ENCODE measurements around the gene NOL7.

The NOL7 gene

DNA sequence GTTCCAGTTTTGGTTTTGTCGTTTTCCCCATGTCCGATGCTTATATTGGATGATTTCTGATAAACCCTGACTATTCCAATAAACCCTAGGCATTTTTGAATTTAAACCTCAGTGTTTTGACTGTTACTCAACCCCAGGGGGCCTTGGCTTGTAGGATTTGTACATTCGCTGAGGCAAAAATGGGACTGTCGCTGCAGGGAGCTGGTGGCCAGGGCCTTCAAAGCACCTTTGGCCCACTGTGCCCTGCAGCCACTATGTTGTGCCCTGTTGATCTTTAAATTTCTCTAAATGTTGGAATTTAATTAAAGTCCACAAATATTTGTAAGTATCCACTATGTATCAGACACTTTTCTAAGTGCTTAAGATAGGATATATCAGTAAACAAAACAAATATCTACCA lies 9.5 kb upstream of the NOL7 start:
- no peak overlapping the region for H3K27ac ChIP-seq (ENCODE audit: low read depth, low read length, poor library complexity, severe bottlenecking)
- TF ChIP-seq EZH2 (IDR thresholded peaks at IDR 0.05; ENCODE audit: borderline replicate concordance, low read length), result no peak
- TF ChIP-seq, protein P1, sequence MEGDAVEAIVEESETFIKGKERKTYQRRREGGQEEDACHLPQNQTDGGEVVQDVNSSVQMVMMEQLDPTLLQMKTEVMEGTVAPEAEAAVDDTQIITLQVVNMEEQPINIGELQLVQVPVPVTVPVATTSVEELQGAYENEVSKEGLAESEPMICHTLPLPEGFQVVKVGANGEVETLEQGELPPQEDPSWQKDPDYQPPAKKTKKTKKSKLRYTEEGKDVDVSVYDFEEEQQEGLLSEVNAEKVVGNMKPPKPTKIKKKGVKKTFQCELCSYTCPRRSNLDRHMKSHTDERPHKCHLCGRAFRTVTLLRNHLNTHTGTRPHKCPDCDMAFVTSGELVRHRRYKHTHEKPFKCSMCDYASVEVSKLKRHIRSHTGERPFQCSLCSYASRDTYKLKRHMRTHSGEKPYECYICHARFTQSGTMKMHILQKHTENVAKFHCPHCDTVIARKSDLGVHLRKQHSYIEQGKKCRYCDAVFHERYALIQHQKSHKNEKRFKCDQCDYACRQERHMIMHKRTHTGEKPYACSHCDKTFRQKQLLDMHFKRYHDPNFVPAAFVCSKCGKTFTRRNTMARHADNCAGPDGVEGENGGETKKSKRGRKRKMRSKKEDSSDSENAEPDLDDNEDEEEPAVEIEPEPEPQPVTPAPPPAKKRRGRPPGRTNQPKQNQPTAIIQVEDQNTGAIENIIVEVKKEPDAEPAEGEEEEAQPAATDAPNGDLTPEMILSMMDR (IDR thresholded peaks at IDR 0.05; ENCODE audit: low read length), result no peak
- H3K27me3 ChIP-seq (ENCODE audit: insufficient read depth, low read length), result no peaks in the 10 kb centered on the region
- no peaks in the 10 kb centered on the region for H3K79me2 ChIP-seq (ENCODE audit: insufficient read depth, low read length)
- H3K9me3 ChIP-seq (ENCODE audit: low read length), result peaks cover 3% of the 10 kb centered on the region; the same call in 1 of the 2 replicates
- peaks cover 28% of the 10 kb centered on the region for H3K36me3 ChIP-seq (ENCODE audit: insufficient read depth, low read length)
- H3K9me2 ChIP-seq (ENCODE audit: low read depth, low read length), result no peaks in the 10 kb centered on the region
- no peak overlapping the region for H3K9ac ChIP-seq (ENCODE audit: low read length)
- no peaks in the 10 kb centered on the region for H3F3A ChIP-seq (ENCODE audit: insufficient read depth, low read length)
- no peaks in the 10 kb centered on the region for H4K20me1 ChIP-seq (ENCODE audit: insufficient read depth, low read length)
- H2AFZ ChIP-seq (ENCODE audit: low read length), result no peak overlapping the region
- H3K4me2 ChIP-seq (ENCODE audit: low read length), result no peak overlapping the region
- H3K4me1 ChIP-seq (ENCODE audit: insufficient read depth, low read length, severe bottlenecking), result peaks cover 2% of the 10 kb centered on the region
- no peak overlapping the region for H3K4me3 ChIP-seq (ENCODE audit: low read depth, low read length, poor library complexity, severe bottlenecking)

DNA sequence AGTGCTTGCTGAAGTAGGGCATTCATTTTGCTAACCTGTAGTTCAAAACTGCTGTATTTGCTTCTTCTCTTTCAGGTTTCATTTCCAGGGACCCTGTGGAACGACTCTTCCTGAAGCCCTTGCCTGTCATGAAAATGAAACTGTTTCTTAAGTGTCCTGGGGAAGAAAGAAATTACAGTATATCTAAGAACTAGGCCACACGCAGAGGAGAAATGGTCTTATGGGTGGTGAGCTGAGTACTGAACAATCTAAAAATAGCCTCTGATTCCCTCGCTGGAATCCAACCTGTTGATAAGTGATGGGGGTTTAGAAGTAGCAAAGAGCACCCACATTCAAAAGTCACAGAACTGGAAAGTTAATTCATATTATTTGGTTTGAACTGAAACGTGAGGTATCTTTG lies 3.4 kb upstream of the NOL7 start:
- peaks cover 48% of the 10 kb centered on the region for H3K4me1 ChIP-seq (ENCODE audit: insufficient read depth, low read length, severe bottlenecking)
- no peaks in the 10 kb centered on the region for H3K9me3 ChIP-seq (ENCODE audit: low read length)
- H3K79me2 ChIP-seq (ENCODE audit: insufficient read depth, low read length), result peaks cover 13% of the 10 kb centered on the region
- H3K27ac ChIP-seq (ENCODE audit: low read depth, low read length, poor library complexity, severe bottlenecking), result peak overlapping the region; percentile 80
- peak overlapping the region; percentile 56 for H3K4me2 ChIP-seq (ENCODE audit: low read length)
- H2AFZ ChIP-seq (ENCODE audit: low read length), result 0 out of 2 replicates have a peak overlapping the region, but pooled peaks have one; percentile 24
- H3K4me3 ChIP-seq (ENCODE audit: low read depth, low read length, poor library complexity, severe bottlenecking), result peak overlapping the region; percentile 19
- H4K20me1 ChIP-seq (ENCODE audit: insufficient read depth, low read length), result no peaks in the 10 kb centered on the region
- peaks cover 6% of the 10 kb centered on the region; the same call in 1 of the 2 replicates for H3F3A ChIP-seq (ENCODE audit: insufficient read depth, low read length)
- no peaks in the 10 kb centered on the region for H3K9me2 ChIP-seq (ENCODE audit: low read depth, low read length)
- H3K36me3 ChIP-seq (ENCODE audit: insufficient read depth, low read length), result peaks cover 4% of the 10 kb centered on the region; the same call in 1 of the 2 replicates
- TF ChIP-seq, protein P1 (IDR thresholded peaks at IDR 0.05; ENCODE audit: low read length), result no peak
- no peak for TF ChIP-seq EZH2 (IDR thresholded peaks at IDR 0.05; ENCODE audit: borderline replicate concordance, low read length)
- no peaks in the 10 kb centered on the region for H3K27me3 ChIP-seq (ENCODE audit: insufficient read depth, low read length)
- H3K9ac ChIP-seq (ENCODE audit: low read length), result peak overlapping the region; percentile 44; the same call in 1 of the 2 replicates

DNA sequence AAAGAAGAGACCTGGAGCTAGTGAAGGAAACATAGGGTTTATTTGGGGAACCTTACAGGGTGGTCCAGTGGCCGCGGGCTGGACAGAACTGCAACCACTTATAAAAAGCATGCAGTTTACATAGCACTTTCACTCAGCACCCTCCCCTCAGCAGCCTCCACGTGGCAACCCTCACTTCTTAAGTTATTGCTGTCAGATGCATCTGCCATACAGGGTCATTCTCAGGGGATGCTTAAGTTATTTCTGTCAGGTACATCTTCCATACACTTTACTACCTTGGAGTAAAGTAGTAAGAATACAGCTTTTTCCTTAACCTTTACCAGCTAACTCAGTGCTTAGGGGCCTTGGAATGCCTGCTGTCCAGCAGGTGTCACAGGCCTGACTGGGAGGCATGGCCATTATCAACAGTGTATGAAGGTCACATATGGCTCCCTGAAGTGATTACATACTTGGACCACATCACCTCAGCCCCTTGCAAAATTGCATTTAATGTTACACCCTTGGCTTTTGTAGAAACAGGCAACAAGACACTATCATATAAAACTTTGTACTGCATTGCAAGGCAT lies 2.0 kb upstream of the NOL7 start:
- no peaks in the 10 kb centered on the region for H3K9me2 ChIP-seq (ENCODE audit: low read depth, low read length)
- H3K4me2 ChIP-seq (ENCODE audit: low read length), result peak overlapping the region; percentile 95
- H3K36me3 ChIP-seq (ENCODE audit: insufficient read depth, low read length), result peaks cover 16% of the 10 kb centered on the region
- H3K4me1 ChIP-seq (ENCODE audit: insufficient read depth, low read length, severe bottlenecking), result peaks cover 57% of the 10 kb centered on the region
- H3K9me3 ChIP-seq (ENCODE audit: low read length), result no peaks in the 10 kb centered on the region
- no peaks in the 10 kb centered on the region for H4K20me1 ChIP-seq (ENCODE audit: insufficient read depth, low read length)
- no peaks in the 10 kb centered on the region for H3K27me3 ChIP-seq (ENCODE audit: insufficient read depth, low read length)
- H3K4me3 ChIP-seq (ENCODE audit: low read depth, low read length, poor library complexity, severe bottlenecking), result peak overlapping the region; percentile 95
- H3F3A ChIP-seq (ENCODE audit: insufficient read depth, low read length), result peaks cover 8% of the 10 kb centered on the region; the same call in 1 of the 2 replicates
- H3K9ac ChIP-seq (ENCODE audit: low read length), result peak overlapping the region; percentile 81; the same call in 1 of the 2 replicates
- TF ChIP-seq, protein P1 (IDR thresholded peaks at IDR 0.05; ENCODE audit: low read length), result no peak
- TF ChIP-seq EZH2 (IDR thresholded peaks at IDR 0.05; ENCODE audit: borderline replicate concordance, low read length), result no peak
- H2AFZ ChIP-seq (ENCODE audit: low read length), result no peak overlapping the region
- peaks cover 16% of the 10 kb centered on the region for H3K79me2 ChIP-seq (ENCODE audit: insufficient read depth, low read length)
- peak overlapping the region; percentile 80 for H3K27ac ChIP-seq (ENCODE audit: low read depth, low read length, poor library complexity, severe bottlenecking)
